ENCODE data around the gene CBX8.

CBX8 gene

DNA sequence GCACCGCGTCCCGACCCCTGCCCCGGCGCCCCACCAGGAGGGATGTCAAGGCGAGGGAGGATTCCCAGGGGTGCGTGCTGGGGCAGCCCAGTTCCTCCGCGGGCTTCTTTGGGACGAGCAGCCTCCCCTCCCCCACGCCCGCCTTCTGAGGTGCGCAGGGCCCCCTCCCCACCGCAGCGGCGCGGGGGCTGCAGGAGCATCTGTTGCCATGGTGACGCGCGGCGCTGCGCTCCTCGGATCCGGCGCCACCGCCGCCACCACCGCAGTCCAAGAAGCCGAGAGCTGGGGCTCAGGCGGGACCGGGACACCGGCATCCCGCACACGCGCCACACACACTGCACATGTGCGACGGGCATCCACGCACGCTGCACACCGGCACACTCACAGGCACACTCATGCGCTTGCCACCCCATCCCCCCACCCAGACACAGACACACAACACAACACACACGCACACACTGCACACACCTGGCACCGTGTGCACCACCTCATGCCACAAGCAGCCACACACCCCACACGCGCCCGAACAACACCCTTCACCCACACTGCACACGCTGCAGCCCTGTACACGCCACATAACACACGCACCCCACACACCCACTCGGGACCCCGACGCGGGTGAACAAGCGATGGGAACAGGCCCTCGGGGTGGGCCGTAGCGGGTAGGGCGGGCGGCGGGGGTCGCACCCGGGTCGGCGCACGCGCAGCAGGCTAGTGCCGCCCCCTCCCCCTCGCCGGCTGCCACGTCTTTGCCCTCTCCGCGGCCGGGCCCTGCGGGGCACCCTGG lies 49.2 kb downstream of the CBX8 start:
- Histone ChIP-seq H3K27ac (ENCODE audit: low read depth, low read length) (no peak overlapping the region), H3K36me3 (ENCODE audit: control insufficient read depth, low read length) (no peaks in the 10 kb centered on the region), H3K4me2 (ENCODE audit: low read length) (no peak overlapping the region), H3K79me2 (ENCODE audit: control insufficient read depth, low read length) (no peaks in the 10 kb centered on the region), H3K9me2 (replicated peaks; ENCODE audit: control insufficient read depth, low read length) (no peaks in the 10 kb centered on the region), H4K20me1 (ENCODE audit: control insufficient read depth, insufficient read depth, low read depth, low read length) (no peaks in the 10 kb centered on the region), H3K4me1 (ENCODE audit: control insufficient read depth, low read length) (no peaks in the 10 kb centered on the region), H3F3A (ENCODE audit: control insufficient read depth, insufficient read depth) (peaks cover 7% of the 10 kb centered on the region; the same call in 1 of the 2 replicates), H3K4me3 (ENCODE audit: low read length) (no peak overlapping the region), H3K9me3 (ENCODE audit: control insufficient read depth, insufficient read depth, low read length) (no peaks in the 10 kb centered on the region), H3K27me3 (ENCODE audit: control insufficient read depth, low read length) (peaks cover 6% of the 10 kb centered on the region)
- TF ChIP-seq EZH2phosphoT487 (IDR thresholded peaks at IDR 0.05; ENCODE audit: borderline replicate concordance, low read length) = no peak
- TF ChIP-seq, protein P1, sequence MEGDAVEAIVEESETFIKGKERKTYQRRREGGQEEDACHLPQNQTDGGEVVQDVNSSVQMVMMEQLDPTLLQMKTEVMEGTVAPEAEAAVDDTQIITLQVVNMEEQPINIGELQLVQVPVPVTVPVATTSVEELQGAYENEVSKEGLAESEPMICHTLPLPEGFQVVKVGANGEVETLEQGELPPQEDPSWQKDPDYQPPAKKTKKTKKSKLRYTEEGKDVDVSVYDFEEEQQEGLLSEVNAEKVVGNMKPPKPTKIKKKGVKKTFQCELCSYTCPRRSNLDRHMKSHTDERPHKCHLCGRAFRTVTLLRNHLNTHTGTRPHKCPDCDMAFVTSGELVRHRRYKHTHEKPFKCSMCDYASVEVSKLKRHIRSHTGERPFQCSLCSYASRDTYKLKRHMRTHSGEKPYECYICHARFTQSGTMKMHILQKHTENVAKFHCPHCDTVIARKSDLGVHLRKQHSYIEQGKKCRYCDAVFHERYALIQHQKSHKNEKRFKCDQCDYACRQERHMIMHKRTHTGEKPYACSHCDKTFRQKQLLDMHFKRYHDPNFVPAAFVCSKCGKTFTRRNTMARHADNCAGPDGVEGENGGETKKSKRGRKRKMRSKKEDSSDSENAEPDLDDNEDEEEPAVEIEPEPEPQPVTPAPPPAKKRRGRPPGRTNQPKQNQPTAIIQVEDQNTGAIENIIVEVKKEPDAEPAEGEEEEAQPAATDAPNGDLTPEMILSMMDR (IDR thresholded peaks at IDR 0.05; ENCODE audit: low read depth, low read length, poor library complexity, severe bottlenecking) = no peak

DNA sequence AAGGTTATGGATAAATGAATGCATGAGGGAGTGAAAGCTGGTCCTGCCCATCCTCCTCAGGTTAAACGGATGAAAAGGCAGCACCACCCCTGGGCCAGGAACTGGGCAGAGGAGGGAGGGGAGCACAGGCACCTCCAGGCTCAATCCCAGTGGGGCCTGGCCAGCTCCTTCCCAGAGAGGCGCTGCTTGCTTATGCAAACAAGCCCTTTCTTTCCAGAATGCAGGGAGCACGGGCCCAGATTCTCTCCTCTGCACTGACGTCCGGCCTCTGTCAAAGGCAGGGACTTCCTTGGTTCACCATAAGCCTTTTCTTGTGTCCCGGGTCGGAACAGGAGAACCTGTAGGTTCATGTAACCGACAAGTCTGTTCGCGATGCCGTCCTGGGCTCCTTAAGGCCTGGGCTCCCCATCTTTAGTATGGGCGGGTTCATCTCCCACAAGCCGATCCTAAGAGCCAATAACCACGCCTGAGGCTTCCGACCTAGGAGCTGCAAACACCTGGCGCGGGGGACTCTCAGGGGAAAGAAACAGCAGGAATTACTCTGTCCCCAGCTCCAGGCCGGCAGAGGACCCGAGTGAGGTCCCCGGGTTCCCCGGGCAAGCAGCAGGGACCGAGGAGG lies 49.9 kb downstream of the CBX8 start:
- Histone ChIP-seq H4K20me1 (ENCODE audit: control insufficient read depth, insufficient read depth, low read depth, low read length) (no peaks in the 10 kb centered on the region), H3K36me3 (ENCODE audit: control insufficient read depth, low read length) (no peaks in the 10 kb centered on the region), H3K27me3 (ENCODE audit: control insufficient read depth, low read length) (peaks cover 11% of the 10 kb centered on the region), H3K4me3 (ENCODE audit: low read length) (no peak overlapping the region), H3K9me2 (replicated peaks; ENCODE audit: control insufficient read depth, low read length) (no peaks in the 10 kb centered on the region), H3K9me3 (ENCODE audit: control insufficient read depth, insufficient read depth, low read length) (no peaks in the 10 kb centered on the region), H3K79me2 (ENCODE audit: control insufficient read depth, low read length) (no peaks in the 10 kb centered on the region), H3K27ac (ENCODE audit: low read depth, low read length) (no peak overlapping the region), H3K4me1 (ENCODE audit: control insufficient read depth, low read length) (peaks cover 2% of the 10 kb centered on the region), H3F3A (ENCODE audit: control insufficient read depth, insufficient read depth) (peaks cover 7% of the 10 kb centered on the region; the same call in 1 of the 2 replicates), H3K4me2 (ENCODE audit: low read length) (no peak overlapping the region)
- TF ChIP-seq, protein P1 (IDR thresholded peaks at IDR 0.05; ENCODE audit: low read depth, low read length, poor library complexity, severe bottlenecking) = no peak
- TF ChIP-seq EZH2phosphoT487 (IDR thresholded peaks at IDR 0.05; ENCODE audit: borderline replicate concordance, low read length) = no peak

DNA sequence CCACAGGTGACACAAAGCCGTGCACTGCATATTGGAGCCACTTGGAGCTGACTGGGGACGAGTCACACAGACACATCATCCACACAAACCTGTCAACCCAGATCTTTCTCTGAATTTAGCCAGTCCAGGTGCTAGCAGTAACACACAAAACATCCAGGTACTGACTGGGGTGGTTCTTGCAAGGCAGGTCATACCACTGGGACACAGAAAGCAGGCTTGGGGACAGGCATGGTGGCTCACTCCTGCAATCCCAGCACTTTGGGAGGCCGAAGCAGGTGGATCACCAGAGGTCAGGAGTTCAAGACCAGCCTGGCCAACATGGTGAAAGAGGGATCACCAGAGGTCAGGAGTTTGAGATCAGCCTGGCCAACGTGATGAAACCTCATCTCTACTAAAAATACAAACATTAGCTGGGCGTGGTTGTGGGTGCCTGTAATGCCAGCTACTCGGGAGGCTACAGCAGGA lies 51.2 kb downstream of the CBX8 start:
- no peaks in the 10 kb centered on the region for H3K9me3 ChIP-seq (ENCODE audit: control insufficient read depth, insufficient read depth, low read length)
- H3F3A ChIP-seq (ENCODE audit: control insufficient read depth, insufficient read depth) = peaks cover 7% of the 10 kb centered on the region; the same call in 1 of the 2 replicates
- H3K9me2 ChIP-seq (replicated peaks; ENCODE audit: control insufficient read depth, low read length) = no peaks in the 10 kb centered on the region
- peaks cover 3% of the 10 kb centered on the region for H3K4me1 ChIP-seq (ENCODE audit: control insufficient read depth, low read length)
- no peak for TF ChIP-seq EZH2phosphoT487 (IDR thresholded peaks at IDR 0.05; ENCODE audit: borderline replicate concordance, low read length)
- TF ChIP-seq, protein P1 (IDR thresholded peaks at IDR 0.05; ENCODE audit: low read depth, low read length, poor library complexity, severe bottlenecking) = no peak
- no peak overlapping the region for H3K4me3 ChIP-seq (ENCODE audit: low read length)
- no peaks in the 10 kb centered on the region for H3K79me2 ChIP-seq (ENCODE audit: control insufficient read depth, low read length)
- H3K4me2 ChIP-seq (ENCODE audit: low read length) = no peak overlapping the region
- no peak overlapping the region for H3K27ac ChIP-seq (ENCODE audit: low read depth, low read length)
- no peaks in the 10 kb centered on the region for H3K36me3 ChIP-seq (ENCODE audit: control insufficient read depth, low read length)
- peaks cover 5% of the 10 kb centered on the region for H3K27me3 ChIP-seq (ENCODE audit: control insufficient read depth, low read length)
- H4K20me1 ChIP-seq (ENCODE audit: control insufficient read depth, insufficient read depth, low read depth, low read length) = no peaks in the 10 kb centered on the region
